Activated CD4-positive, alpha-beta memory T cell treated with anti-CD3 and anti-CD28 coated beads, Interleukin-2, amount 10 ng/mL, durations not matched to agents 7 days and 5 days (primary cell): ENCODE data around the gene FAM241A. TPM values are rescaled to one million over a fixed set of nuclear protein-coding genes. Genes with fewer than 3 reads are reported as not detected.

Experiments
- CTCF ChIA-PET: fragments of 350-600 bp; sonication (Branson Sonifier 250); formaldehyde crosslinking; loops from one replicate; lab custom pipeline; 2021; ENCODE audit warnings: antibody characterized with exemption, inconsistent platforms; lab: Charles Lee
- POLR2A ChIA-PET: fragments of 350-600 bp; sonication (Branson Sonifier 250); formaldehyde crosslinking; loops from one replicate; lab custom pipeline; 2021; ENCODE audit warnings: antibody characterized with exemption; lab: Charles Lee
- DNase-seq: peaks from one replicate; pipeline ENCODE4 v3.0.0-alpha.2; 2020
- H3K27ac Mint-ChIP-seq: one replicate; pipeline ENCODE4 v1.8.0; 2021; ENCODE audit warnings: mild to moderate bottlenecking, mixed read lengths
- H3K27me3 Mint-ChIP-seq: one replicate; pipeline ENCODE4 v1.8.0; 2021; ENCODE audit warnings: mixed read lengths
- H3K36me3 Mint-ChIP-seq: one replicate; pipeline ENCODE4 v1.8.0; 2021; ENCODE audit warnings: low read depth, mixed read lengths
- H3K4me1 Mint-ChIP-seq: one replicate; pipeline ENCODE4 v1.8.0; 2021; ENCODE audit warnings: mixed read lengths
- H3K4me3 Mint-ChIP-seq: one replicate; pipeline ENCODE4 v1.8.0; 2021; ENCODE audit warnings: mild to moderate bottlenecking, mixed read lengths
- H3K9me3 Mint-ChIP-seq: one replicate; pipeline ENCODE4 v1.8.0; 2021; ENCODE audit warnings: mixed read lengths
- total RNA-seq, 2 experiments: library from RNA; stranded (reverse); gene quantifications; one replicate each; pipeline ENCODE4 v1.2.3, GENCODE V29; 2021

Gene FAM241A
- total RNA-seq, 2 experiments from 2014 or later = 1.2 to 1.4 TPM

DNA sequence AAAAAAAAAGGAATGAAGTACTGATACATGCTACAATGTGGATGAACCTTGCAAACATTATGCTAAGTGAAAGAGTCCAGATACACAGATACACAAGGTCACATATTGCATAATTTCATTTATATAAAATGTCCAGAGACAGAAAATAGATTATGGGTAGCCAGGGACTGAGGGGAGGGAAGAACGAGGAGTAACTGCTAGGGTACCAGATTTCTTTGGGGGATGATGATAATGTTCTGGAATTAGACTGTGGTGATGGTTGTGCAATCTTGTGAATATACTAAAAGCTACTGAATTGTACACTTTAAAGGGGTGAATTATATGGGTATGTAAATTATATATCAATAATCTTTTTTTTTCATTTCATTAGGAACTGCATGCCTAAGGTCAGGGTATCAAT lies 65.5 kb downstream of the FAM241A start:
- POLR2A ChIA-PET = no interaction called here
- Mint-ChIP-seq H3K4me1 (peaks cover 7% of the 10 kb centered on the region), H3K27me3 (no peaks in the 10 kb centered on the region), H3K4me3 (no peak overlapping the region), H3K36me3 (no peaks in the 10 kb centered on the region), H3K27ac (no peak overlapping the region), H3K9me3 (no peaks in the 10 kb centered on the region)
- no peak for DNase-seq
- CTCF ChIA-PET = no interaction called here

DNA sequence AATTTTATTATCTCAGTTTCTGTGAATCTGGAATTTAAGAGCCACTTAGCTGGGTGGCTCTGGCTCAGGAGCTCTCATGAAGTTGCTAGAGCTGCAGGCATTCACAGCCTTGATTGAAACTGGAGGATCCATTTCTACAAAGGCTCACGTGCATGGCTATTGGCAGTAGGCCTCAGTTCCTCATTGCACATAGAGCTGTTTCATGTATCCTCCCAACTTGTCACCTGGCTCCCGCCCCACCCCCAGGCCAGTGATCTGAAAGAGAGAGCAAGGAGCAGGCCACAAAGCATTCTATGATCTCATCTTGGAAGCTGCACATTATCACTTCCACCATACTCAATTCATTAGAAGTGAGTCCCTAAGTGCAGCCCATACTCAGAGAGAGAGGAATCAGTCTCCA lies 67.8 kb downstream of the FAM241A start:
- Mint-ChIP-seq H3K36me3 (no peaks in the 10 kb centered on the region), H3K27me3 (no peaks in the 10 kb centered on the region), H3K27ac (no peak overlapping the region), H3K4me1 (peaks cover 7% of the 10 kb centered on the region), H3K4me3 (no peak overlapping the region), H3K9me3 (no peaks in the 10 kb centered on the region)
- no peak for DNase-seq
- POLR2A ChIA-PET = no interaction called here
- CTCF ChIA-PET = interaction anchor here (1.8 to 2.1 kb wide), 2 partner anchors 21 to 23 kb away, joined by 5 to 8 read pairs; no protein-coding TSS in a partner anchor

DNA sequence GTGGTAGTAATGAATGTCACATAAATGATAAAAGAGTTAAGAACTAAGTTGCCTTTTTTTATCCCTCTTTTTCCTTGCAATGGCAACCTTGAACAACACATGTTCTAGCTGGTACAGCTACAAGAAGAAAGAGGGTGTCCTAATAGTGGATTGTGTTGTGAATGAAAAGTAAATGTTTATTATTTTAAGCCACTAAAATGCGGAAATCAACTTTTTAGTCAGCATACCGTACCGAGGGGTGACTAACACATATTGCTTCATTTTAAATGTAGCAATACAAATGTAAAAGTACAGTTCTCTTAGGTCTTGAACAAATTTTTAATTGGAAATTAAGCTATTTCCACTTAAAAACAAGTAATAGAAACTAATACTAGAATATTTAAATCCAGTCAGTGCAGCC lies 68.6 kb downstream of the FAM241A start:
- ChIA-PET CTCF (interaction anchor here (1.0 to 2.1 kb wide), 9 partner anchors 12 to 114 kb away, joined by 3 to 11 read pairs (median 4); partner anchors contain the start of gene AP1AR), POLR2A (interaction anchor here (1.2 kb wide), 1 partner anchor 18 kb away, joined by 5 read pairs; the partner anchor contains the start of gene AP1AR)
- DNase-seq = no peak
- no peaks in the 10 kb centered on the region for H3K9me3 Mint-ChIP-seq
- H3K27me3 Mint-ChIP-seq = no peaks in the 10 kb centered on the region
- H3K27ac Mint-ChIP-seq = no peak overlapping the region
- peaks cover 7% of the 10 kb centered on the region for H3K4me1 Mint-ChIP-seq
- H3K36me3 Mint-ChIP-seq = no peaks in the 10 kb centered on the region
- H3K4me3 Mint-ChIP-seq = no peak overlapping the region

DNA sequence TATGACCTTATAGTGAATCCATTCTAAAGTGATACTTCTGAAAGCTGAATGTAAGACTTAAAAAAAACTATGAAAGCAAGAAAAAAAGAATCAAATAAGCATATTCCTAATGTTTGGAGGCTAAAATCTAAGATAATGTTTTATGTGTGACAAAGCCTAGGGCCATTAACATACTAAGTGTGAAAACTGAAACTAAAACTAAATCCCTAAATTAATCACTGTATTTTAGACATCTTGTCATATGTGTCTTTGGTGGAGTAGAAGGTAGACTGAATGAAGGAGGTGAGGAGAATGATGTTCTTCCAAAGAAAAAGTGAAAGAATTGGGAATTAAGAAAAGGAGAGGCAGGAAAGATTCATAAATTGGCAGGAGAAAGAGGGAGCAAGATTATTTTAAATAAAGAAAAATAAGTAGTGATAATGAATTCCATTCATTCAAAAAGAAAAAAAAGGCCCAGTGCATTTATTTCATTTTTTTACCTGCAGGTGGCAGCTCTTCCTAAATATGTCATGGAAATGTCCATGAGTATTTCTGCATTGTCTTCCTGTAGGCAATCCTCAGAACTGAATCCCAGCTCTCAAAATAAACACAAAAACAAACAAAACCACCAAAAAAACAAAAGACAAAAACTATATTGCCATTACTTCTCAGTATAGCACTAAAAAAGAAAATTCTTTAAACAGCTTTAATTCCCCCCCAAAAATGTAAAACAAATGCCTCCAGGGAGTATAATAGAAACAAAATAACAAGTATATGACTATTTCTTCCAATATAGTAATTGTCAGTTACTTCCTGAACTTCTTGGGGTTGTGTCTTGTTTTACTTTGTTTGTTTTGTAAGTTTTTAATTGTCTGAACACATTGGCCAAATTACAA lies 69.4 kb downstream of the FAM241A start:
- Mint-ChIP-seq H3K9me3 (no peaks in the 10 kb centered on the region), H3K36me3 (no peaks in the 10 kb centered on the region), H3K27ac (no peak overlapping the region), H3K4me3 (no peak overlapping the region), H3K27me3 (no peaks in the 10 kb centered on the region), H3K4me1 (peaks cover 7% of the 10 kb centered on the region)
- no peak for DNase-seq
- ChIA-PET CTCF (interaction anchor here (1.0 to 2.1 kb wide), 9 partner anchors 13 to 115 kb away, joined by 3 to 11 read pairs (median 4); partner anchors contain the start of gene AP1AR), POLR2A (interaction anchor here (1.2 kb wide), 1 partner anchor 17 kb away, joined by 5 read pairs; the partner anchor contains the start of gene AP1AR)

DNA sequence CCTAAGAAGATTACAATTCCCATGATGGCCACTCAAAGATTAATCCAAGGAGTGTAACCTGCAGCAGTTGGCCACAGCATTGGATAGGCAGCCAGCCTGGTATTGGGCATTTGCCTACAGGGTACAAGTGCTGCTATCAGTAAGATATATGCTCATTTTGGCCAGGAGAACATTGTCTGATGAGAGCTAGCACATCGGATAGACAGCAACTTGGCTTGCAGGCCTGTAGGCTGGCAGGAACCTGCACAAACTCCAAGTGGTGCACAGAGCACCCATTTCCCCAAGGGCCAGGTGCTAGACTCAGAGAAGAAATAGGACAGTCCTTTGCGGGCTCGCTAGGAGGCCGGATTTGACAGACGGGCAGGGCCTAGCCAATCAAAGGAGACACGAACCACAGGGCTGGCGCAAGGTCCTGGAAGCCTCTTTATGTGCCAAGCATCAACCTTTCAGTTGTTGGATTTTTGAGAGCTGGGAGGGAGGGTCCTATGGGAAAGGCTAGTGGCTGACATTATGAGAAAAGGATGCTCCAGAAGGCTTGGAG lies 74.6 kb downstream of the FAM241A start:
- ChIA-PET CTCF (no interaction called here), POLR2A (no interaction called here)
- H3K9me3 Mint-ChIP-seq = no peaks in the 10 kb centered on the region
- H3K27ac Mint-ChIP-seq = no peak overlapping the region
- no peak for DNase-seq
- no peaks in the 10 kb centered on the region for H3K36me3 Mint-ChIP-seq
- peaks cover 7% of the 10 kb centered on the region for H3K4me1 Mint-ChIP-seq
- H3K4me3 Mint-ChIP-seq = no peak overlapping the region
- H3K27me3 Mint-ChIP-seq = no peaks in the 10 kb centered on the region

DNA sequence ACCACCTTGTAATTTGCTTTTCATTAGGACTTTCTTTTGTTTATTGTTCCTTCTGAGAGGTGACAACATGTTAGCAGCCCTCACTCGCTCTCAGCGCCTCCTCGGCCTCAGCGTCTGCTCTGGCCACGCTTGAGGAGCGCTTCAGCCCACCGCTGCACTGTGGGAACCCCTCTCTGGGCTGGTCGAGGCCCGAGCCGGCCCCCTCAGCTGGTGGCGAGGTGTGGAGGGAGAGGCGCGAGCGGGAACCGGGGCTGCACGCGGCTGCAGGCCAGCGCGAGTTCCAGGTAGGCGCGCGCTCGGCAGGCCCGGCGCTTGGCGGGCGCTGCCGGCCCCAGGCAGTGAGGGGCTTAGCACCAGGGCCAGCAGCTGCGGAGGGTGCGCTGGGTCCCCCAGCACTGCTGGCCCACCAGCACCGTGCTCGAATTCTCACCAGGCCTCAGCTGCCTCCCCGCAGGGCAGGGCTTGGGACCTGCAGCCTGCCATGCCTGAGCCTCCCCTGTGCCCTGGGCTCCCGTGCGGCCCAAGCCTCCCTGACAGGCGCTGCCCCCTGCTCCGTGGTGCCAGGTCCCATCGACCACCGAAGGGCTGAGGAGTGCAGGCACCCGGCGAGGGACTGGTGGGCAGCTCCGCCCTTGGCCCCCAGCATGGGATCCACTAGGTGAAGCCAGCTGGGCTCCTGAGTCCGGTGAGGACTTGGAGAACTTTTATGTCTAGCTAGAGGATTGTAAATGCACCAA lies 77.1 kb downstream of the FAM241A start:
- Mint-ChIP-seq H3K4me1 (peaks cover 7% of the 10 kb centered on the region), H3K27ac (no peak overlapping the region), H3K27me3 (peaks cover 3% of the 10 kb centered on the region), H3K36me3 (no peaks in the 10 kb centered on the region), H3K9me3 (no peaks in the 10 kb centered on the region), H3K4me3 (no peak overlapping the region)
- no peak for DNase-seq
- ChIA-PET POLR2A (no interaction called here), CTCF (no interaction called here)

DNA sequence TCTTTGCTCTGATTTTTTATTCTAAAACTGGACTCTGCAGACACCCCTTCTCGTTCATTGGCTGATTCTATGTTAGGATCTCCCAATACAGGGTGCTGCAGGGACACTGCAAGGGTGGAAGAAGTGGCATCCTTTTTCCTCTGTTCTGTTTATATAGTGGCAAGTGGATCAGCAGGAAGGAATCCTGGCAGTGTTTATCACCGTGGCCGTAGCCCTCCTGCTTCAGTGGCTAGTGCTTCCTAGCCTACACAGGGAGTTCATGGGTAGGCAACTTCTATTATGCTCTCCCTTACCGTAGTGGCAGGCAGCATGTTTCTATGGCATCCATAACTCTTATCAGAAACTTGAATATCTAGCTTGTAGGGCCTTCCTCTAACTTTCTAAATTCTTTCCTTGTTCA lies 79.9 kb downstream of the FAM241A start:
- DNase-seq = no peak
- Mint-ChIP-seq H3K27me3 (peaks cover 3% of the 10 kb centered on the region), H3K36me3 (no peaks in the 10 kb centered on the region), H3K4me1 (peaks cover 10% of the 10 kb centered on the region), H3K27ac (no peak overlapping the region), H3K9me3 (no peaks in the 10 kb centered on the region), H3K4me3 (no peak overlapping the region)
- POLR2A ChIA-PET = interaction anchor here (1.1 kb wide), 1 partner anchor 61 kb away, joined by 3 read pairs; the partner anchor contains the start of gene TIFA
- CTCF ChIA-PET = no interaction called here

DNA sequence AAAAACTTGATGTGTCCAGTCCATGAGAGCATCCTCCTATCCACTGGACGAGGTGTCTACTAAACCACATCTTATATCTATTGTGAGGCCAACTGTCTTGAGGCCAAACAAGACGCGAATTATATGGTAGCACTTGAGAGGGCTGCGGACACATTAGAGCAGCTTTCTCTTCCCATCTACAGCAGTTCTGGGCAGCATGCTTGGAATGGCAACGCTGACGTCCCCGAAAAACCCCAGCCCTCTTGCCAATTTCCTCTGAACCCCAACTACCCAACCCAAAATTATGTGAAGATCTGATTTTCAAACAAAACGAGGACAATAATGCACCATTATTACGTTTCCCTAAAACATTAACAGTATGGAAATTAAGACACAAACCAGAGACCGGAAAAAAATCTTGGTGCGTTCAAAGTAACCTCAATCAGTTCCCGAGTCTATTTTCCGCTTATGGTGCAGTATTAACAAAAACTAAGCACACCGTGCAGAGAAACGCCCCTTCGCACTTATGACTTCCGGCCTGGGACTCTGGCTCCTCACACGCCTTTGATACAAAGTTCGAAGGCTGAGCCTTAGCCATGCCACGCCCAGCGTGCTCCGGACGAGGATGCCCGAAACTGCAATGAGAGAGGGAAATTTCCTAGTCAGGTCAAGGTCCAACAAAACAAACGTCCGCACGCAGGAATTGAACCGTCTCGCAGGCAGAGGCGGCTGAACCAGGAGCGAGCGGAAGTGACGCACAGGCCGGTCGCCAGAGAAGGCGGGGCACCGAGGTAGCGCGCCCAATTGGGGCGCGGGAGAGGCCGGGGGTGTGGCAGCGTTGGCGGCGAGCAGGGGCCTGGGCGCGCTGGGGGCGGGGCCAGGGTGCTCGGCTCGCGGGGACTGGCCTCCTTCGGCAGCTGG lies 85.9 kb downstream of the FAM241A start:
- ChIA-PET CTCF (interaction anchor here (2.3 kb wide), 1 partner anchor 17 kb away, joined by 11 read pairs; no protein-coding TSS in a partner anchor), POLR2A (interaction anchor here (0.6 to 5.7 kb wide), 7 partner anchors 17 to 112 kb away, joined by 3 to 45 read pairs (median 5); partner anchors contain the start of gene TIFA)
- no peaks in the 10 kb centered on the region for H3K36me3 Mint-ChIP-seq
- H3K4me3 Mint-ChIP-seq = peak overlapping the region; percentile 83
- peak; percentile 97 for DNase-seq
- H3K9me3 Mint-ChIP-seq = no peaks in the 10 kb centered on the region
- peak overlapping the region; percentile 96 for H3K27ac Mint-ChIP-seq
- peaks cover 3% of the 10 kb centered on the region for H3K27me3 Mint-ChIP-seq
- peaks cover 38% of the 10 kb centered on the region for H3K4me1 Mint-ChIP-seq

DNA sequence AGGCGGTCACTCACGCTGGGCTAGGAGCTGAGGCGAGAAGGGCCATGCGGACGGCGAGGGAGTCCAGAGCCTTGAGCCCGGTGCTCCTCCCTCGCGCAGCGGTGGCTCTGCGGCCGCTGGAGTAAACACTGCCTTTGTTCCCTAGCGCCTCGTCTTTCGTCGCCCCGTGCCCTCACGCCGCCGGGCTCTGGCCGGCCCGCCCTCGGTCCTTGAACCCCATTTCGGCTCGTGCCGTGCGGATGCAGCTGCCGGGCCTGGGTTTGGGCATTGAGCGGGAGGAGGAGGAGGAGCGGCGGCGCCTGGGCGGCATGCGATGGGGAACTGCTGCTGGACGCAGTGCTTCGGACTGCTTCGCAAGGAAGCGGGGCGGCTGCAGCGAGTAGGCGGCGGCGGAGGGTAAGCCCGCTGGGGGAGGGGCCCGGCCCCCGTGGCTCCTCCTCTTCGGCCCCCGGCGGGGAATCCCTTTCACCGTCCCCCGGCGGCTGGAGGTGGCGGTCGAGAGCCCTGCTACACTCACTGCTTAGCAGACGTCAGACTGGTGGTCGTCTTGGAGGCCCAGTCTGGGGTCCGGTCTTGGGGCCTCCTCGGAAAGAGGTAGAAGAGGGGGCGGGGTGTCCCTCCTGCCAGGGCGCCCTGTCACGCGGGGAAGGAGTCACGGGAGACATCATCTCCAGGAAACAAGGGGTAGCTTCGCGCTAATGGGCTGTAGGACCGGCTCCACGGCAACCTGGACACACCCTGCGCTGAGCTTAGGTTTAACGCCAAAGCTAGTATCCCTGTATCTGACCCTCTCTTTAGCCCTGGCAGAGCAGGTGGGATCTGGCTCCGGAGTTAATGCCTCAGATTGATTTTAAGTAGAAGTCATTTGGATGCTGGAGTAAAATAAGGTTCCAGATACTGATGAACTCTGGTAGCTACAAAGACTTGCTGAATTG lies 86.8 kb downstream of the FAM241A start, which contains the start of gene AP1AR:
AP1AR (plus strand) TSS at position 9 of the 935 bp plus-strand sequence; CDS start at position 314, 305 bp downstream.
- Mint-ChIP-seq H3K27ac (peak within 1 kb of the TSS; percentile 96), H3K27me3 (peaks cover 1% of the 10 kb centered on the region), H3K36me3 (no peaks in the 10 kb centered on the region), H3K9me3 (no peaks in the 10 kb centered on the region), H3K4me1 (peaks cover 38% of the 10 kb centered on the region), H3K4me3 (peak within 1 kb of the TSS; percentile 83)
- ChIA-PET POLR2A (interaction anchor here (0.6 to 5.7 kb wide), 11 partner anchors 18 to 132 kb away, joined by 3 to 45 read pairs (median 5); partner anchors contain the start of gene TIFA), CTCF (interaction anchor here (0.7 to 3.4 kb wide), 7 partner anchors 15 to 131 kb away, joined by 3 to 74 read pairs (median 3); partner anchors contain the start of gene TIFA)
- peak; percentile 81 for DNase-seq

DNA sequence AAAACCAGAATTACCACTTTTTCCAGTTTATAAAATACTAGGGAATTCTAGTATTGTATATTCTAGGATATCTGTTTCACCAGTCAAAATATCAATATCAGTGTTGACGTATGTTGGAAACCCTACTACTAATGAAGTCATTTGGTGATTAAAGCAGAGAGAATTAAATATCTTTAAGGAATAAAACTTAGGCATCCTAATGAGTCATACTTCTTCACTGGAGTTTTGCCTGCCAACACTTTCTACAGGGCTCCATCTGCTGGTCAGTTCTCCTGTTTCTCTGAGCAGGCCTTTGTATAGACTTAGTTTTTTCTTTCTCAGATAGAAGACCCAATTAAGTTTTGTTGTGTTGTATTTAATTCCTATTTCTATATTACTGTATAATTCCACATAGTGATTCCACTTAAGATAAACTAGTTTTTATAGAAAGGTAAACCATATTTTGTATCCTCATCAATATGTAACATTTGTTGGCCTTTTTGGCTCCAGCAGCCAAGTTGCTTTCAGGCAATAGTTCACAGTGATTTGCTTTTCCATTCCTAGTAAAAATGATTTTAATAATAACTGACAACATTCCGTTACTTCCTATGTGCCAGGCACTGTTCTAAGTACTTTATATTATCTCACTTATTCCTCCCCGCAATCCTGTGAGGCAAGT lies 89.8 kb downstream of the FAM241A start:
- H3K27me3 Mint-ChIP-seq = no peaks in the 10 kb centered on the region
- H3K27ac Mint-ChIP-seq = no peak overlapping the region
- H3K36me3 Mint-ChIP-seq = no peaks in the 10 kb centered on the region
- H3K4me1 Mint-ChIP-seq = peaks cover 35% of the 10 kb centered on the region
- no peak overlapping the region for H3K4me3 Mint-ChIP-seq
- POLR2A ChIA-PET = interaction anchor here (5.7 kb wide), 1 partner anchor 51 kb away, joined by 45 read pairs; the partner anchor contains the start of gene TIFA
- DNase-seq = peak; percentile 50
- H3K9me3 Mint-ChIP-seq = no peaks in the 10 kb centered on the region
- CTCF ChIA-PET = interaction anchor here (0.7 to 3.4 kb wide), 18 partner anchors 9 to 161 kb away, joined by 3 to 74 read pairs (median 4); no protein-coding TSS in a partner anchor
